GM23248 (cell line): Measurements from ENCODE around the gene GMPPA. TPM values are rescaled to one million over a fixed set of nuclear protein-coding genes. Genes with fewer than 3 reads are reported as not detected.

Experiments used
- DNase-seq: peaks from one replicate; pipeline ENCODE4 v3.0.0-alpha.2; 2015
- H2AFZ ChIP-seq: fragments of 200-600 bp; sonication (generic); 2 replicates; pipeline ENCODE4 v1.6.1; 2016; ENCODE audit warnings: antibody characterized with exemption
- H3F3A ChIP-seq: fragments of 200-600 bp; sonication (generic); 2 replicates; pipeline ENCODE4 v1.6.1; 2016; ENCODE audit warnings: mild to moderate bottlenecking, antibody characterized with exemption, mixed run types; ENCODE audit not compliant: insufficient read depth
- H3K27ac ChIP-seq: fragments of 200-600 bp; sonication (generic); 2 replicates; pipeline ENCODE4 v1.5.1; 2016; ENCODE audit warnings: mild to moderate bottlenecking
- H3K27me3 ChIP-seq: fragments of 200-600 bp; sonication (generic); replicated peaks from 2 replicates; pipeline ENCODE4 v1.6.1; 2016; ENCODE audit warnings: mild to moderate bottlenecking; ENCODE audit not compliant: insufficient read depth
- H3K36me3 ChIP-seq: fragments of 200-600 bp; sonication (generic); 2 replicates; pipeline ENCODE4 v1.6.1; 2016; ENCODE audit warnings: low read depth, mild to moderate bottlenecking
- H3K4me1 ChIP-seq: fragments of 200-600 bp; sonication (generic); 2 replicates; pipeline ENCODE4 v1.6.1; 2016; ENCODE audit warnings: mild to moderate bottlenecking; ENCODE audit not compliant: insufficient read depth
- H3K4me2 ChIP-seq: fragments of 200-600 bp; sonication (generic); one replicate; pipeline ENCODE4 v1.6.1; 2016; ENCODE audit warnings: mild to moderate bottlenecking; ENCODE audit not compliant: unreplicated experiment
- H3K4me3 ChIP-seq: fragments of 200-600 bp; sonication (generic); 2 replicates; pipeline ENCODE4 v1.5.1; 2016; ENCODE audit warnings: mild to moderate bottlenecking
- H3K79me2 ChIP-seq: fragments of 200-600 bp; sonication (generic); 2 replicates; pipeline ENCODE4 v1.6.1; 2016; ENCODE audit warnings: mild to moderate bottlenecking; ENCODE audit not compliant: insufficient read depth
- H3K9ac ChIP-seq: fragments of 200-600 bp; sonication (generic); 2 replicates; pipeline ENCODE4 v1.6.1; 2016; ENCODE audit warnings: mild to moderate bottlenecking
- H3K9me2 ChIP-seq: fragments of 200-600 bp; sonication (generic); 2 replicates; pipeline ENCODE4 v1.6.1; 2016; ENCODE audit warnings: mixed run types, mild to moderate bottlenecking, moderate library complexity; ENCODE audit not compliant: insufficient read depth
- H3K9me3 ChIP-seq: fragments of 200-600 bp; sonication (generic); one replicate; pipeline ENCODE4 v1.6.1; 2017; ENCODE audit warnings: low read depth
- H4K20me1 ChIP-seq: fragments of 200-600 bp; sonication (generic); 2 replicates; pipeline ENCODE4 v1.6.0; 2016; ENCODE audit not compliant: insufficient read depth
- EZH2 ChIP-seq: fragments of 200-600 bp; sonication (generic); IDR thresholded peaks from 2 replicates; pipeline ENCODE4 v1.6.1; 2018; ENCODE audit warnings: antibody characterized with exemption, mild to moderate bottlenecking; ENCODE audit not compliant: insufficient read depth, poor library complexity, severe bottlenecking
- EZH2phosphoT487 ChIP-seq: fragments of 200-600 bp; sonication (generic); IDR thresholded peaks from 2 replicates; pipeline ENCODE4 v1.6.1; 2018; ENCODE audit warnings: antibody characterized with exemption, moderate library complexity, mild to moderate bottlenecking, low read depth; ENCODE audit not compliant: insufficient read depth
- WGBS, 2 experiments: methylation state at CpG; one replicate each; pipeline ENCODE4 v1.1.6; 2015 to 2017; ENCODE audit warnings: low lambda C conversion rate in 2 of 2, low coverage in 1 of 2; ENCODE audit errors: missing lambda C conversion rate in 2 of 2; 5-methylcytosine and 5-hydroxymethylcytosine counted together
- in situ Hi-C: fragments of 300-500 bp; cut with MboI; formaldehyde crosslinking; loops from 2 replicates; pipeline ENCODE4 v1.15.0; 2020
- polyA plus RNA-seq: library from polyadenylated mRNA; unstranded; fragments of >200 nt; fragmentation: Nextera tagmentation; extraction: Ambion mirVana; gene quantifications from 2 replicates; pipeline ENCODE4 v1.2.1, GENCODE V29; 2016
- total RNA-seq: library from RNA; depleted of rRNA; stranded (reverse); fragments of >200 nt; shearing (Covaris generic); gene quantifications from 2 replicates; pipeline ENCODE4 v1.2.3, GENCODE V29; 2014

The GMPPA gene
- total and polyA plus RNA-seq, 2 experiments from 2014 or later: 60.6 to 65.6 TPM

- in situ Hi-C loops: no loop called here
- no peak for TF ChIP-seq EZH2
- Histone ChIP-seq H3F3A (no peaks in the 10 kb centered on the region), H3K79me2 (no peaks in the 10 kb centered on the region), H3K9ac (no peak overlapping the region), H3K36me3 (peaks cover 3% of the 10 kb centered on the region; the same call in 1 of the 2 replicates), H3K9me2 (no peaks in the 10 kb centered on the region), H3K4me3 (no peak overlapping the region), H3K4me2 (no peak overlapping the region), H3K9me3 (no peaks in the 10 kb centered on the region), H3K27ac (no peak overlapping the region), H3K4me1 (no peaks in the 10 kb centered on the region), H3K27me3 (0 out of 2 replicates have a peak, but pooled peaks cover 6% of the 10 kb centered on the region), H4K20me1 (no peaks in the 10 kb centered on the region), H2AFZ (no peak overlapping the region)
- DNase-seq: no peak
- 91 to 97% methylated on average over 7 to 8 of the region's 8 CpGs for whole genome bisulfite sequencing, 2 experiments
Observed at GRCh38 chr2:219486380-219486959, 12.2 kb upstream of the GMPPA start.

- H3K4me2 ChIP-seq: no peak overlapping the region
- no peaks in the 10 kb centered on the region for H3K9me3 ChIP-seq
- 81 to 84% methylated on average over 15 to 17 of the region's 17 CpGs for WGBS, 2 experiments
- no peak overlapping the region for H3K27ac ChIP-seq
- no peaks in the 10 kb centered on the region for H3F3A ChIP-seq
- no peaks in the 10 kb centered on the region for H3K4me1 ChIP-seq
- H3K9ac ChIP-seq: no peak overlapping the region
- H3K9me2 ChIP-seq: no peaks in the 10 kb centered on the region
- H3K36me3 ChIP-seq: no peaks in the 10 kb centered on the region
- H3K79me2 ChIP-seq: no peaks in the 10 kb centered on the region
- H3K4me3 ChIP-seq: no peak overlapping the region
- 0 out of 2 replicates have a peak, but pooled peaks cover 6% of the 10 kb centered on the region for H3K27me3 ChIP-seq
- TF ChIP-seq EZH2: no peak
- TF ChIP-seq EZH2phosphoT487: no peak
- no peaks in the 10 kb centered on the region for H4K20me1 ChIP-seq
- no peak overlapping the region for H2AFZ ChIP-seq
- no peak for DNase-seq
- in situ Hi-C loops: no loop called here
Observed at GRCh38 chr2:219488149-219488843, 10.4 kb upstream of the GMPPA start.

DNA sequence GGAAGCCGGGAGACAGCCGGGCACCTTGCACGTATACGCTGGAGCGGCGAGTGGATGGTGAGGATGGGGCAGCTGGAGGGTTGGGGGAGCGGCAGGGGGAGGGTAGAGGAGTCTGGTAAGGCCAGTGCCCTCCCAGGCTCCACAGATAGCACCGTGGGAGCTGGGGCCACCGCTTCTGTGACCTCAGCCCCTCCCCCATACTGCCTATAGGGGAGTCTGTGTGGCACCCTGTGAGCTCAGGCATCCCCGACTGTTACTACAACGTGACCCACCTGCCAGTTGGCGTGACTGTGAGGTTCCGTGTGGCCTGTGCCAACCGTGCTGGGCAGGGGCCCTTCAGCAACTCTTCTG is 9.9 kb upstream of the GMPPA start:
- H3K4me1 ChIP-seq: no peaks in the 10 kb centered on the region
- no peak overlapping the region for H3K4me2 ChIP-seq
- H3K27me3 ChIP-seq: 0 out of 2 replicates have a peak, but pooled peaks cover 5% of the 10 kb centered on the region
- DNase-seq: no peak
- H3K9ac ChIP-seq: no peak overlapping the region
- no peaks in the 10 kb centered on the region for H4K20me1 ChIP-seq
- WGBS, 2 experiments: 89 to 98% methylated on average over 6 to 14 of the region's 14 CpGs
- no peaks in the 10 kb centered on the region for H3K79me2 ChIP-seq
- no peaks in the 10 kb centered on the region for H3F3A ChIP-seq
- H2AFZ ChIP-seq: no peak overlapping the region
- no peak overlapping the region for H3K27ac ChIP-seq
- no peaks in the 10 kb centered on the region for H3K9me3 ChIP-seq
- H3K36me3 ChIP-seq: no peaks in the 10 kb centered on the region
- TF ChIP-seq EZH2 (no peak), EZH2phosphoT487 (no peak)
- in situ Hi-C loops: no loop called here
- H3K9me2 ChIP-seq: no peaks in the 10 kb centered on the region
- no peak overlapping the region for H3K4me3 ChIP-seq

DNA sequence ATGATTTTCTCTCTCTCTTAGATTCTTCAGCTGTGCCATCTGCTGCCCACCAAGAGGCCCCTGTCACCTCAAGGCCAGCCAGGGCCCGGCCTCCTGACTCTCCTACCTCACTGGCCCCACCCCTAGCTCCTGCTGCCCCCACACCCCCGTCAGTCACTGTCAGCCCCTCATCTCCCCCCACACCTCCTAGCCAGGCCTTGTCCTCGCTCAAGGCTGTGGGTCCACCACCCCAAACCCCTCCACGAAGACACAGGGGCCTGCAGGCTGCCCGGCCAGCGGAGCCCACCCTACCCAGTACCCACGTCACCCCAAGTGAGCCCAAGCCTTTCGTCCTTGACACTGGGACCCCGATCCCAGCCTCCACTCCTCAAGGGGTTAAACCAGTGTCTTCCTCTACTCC is 9.4 kb upstream of the GMPPA start:
- no peak overlapping the region for H2AFZ ChIP-seq
- no peak overlapping the region for H3K4me2 ChIP-seq
- no peaks in the 10 kb centered on the region for H4K20me1 ChIP-seq
- H3K27ac ChIP-seq: no peak overlapping the region
- no peaks in the 10 kb centered on the region for H3K9me3 ChIP-seq
- DNase-seq: no peak
- TF ChIP-seq EZH2 (no peak), EZH2phosphoT487 (no peak)
- H3K27me3 ChIP-seq: no peaks in the 10 kb centered on the region
- no peak overlapping the region for H3K4me3 ChIP-seq
- no peaks in the 10 kb centered on the region for H3K4me1 ChIP-seq
- 85 to 89% methylated on average over 7 to 9 of the region's 9 CpGs for WGBS, 2 experiments
- in situ Hi-C loops: no loop called here
- no peaks in the 10 kb centered on the region for H3K79me2 ChIP-seq
- no peak overlapping the region for H3K9ac ChIP-seq
- no peaks in the 10 kb centered on the region for H3K36me3 ChIP-seq
- no peaks in the 10 kb centered on the region for H3K9me2 ChIP-seq
- no peaks in the 10 kb centered on the region for H3F3A ChIP-seq
